Hematopoietic multipotent progenitor cell treated with erythropoietin and hydrocortisone succinate and interleukin-3 and kit ligand, for 17 days (in vitro differentiated cells): ENCODE data around the gene PDE3A.

ENCODE experiments used
- DNase-seq: peaks from one replicate; pipeline ENCODE4 v3.0.0-alpha.2; 2015; ENCODE audit warnings: low spot score

Gene PDE3A

GRCh38 chr12:20495997-20496396, 127.7 kb downstream of the PDE3A start:
- DNase-seq: no peak

GRCh38 chr12:20497707-20498106, 129.4 kb downstream of the PDE3A start:
- no peak for DNase-seq

GRCh38 chr12:20501958-20502357, 133.6 kb downstream of the PDE3A start:
- no peak for DNase-seq

GRCh38 chr12:20503858-20504257, 135.5 kb downstream of the PDE3A start:
- DNase-seq: no peak

- DNase-seq: no peak
Observed at GRCh38 chr12:20505056-20505455, 136.7 kb downstream of the PDE3A start.

- DNase-seq: no peak
Observed at GRCh38 chr12:20507056-20507455, 138.7 kb downstream of the PDE3A start.

GRCh38 chr12:20507711-20508110, 139.4 kb downstream of the PDE3A start:
- DNase-seq: no peak

- no peak for DNase-seq
Observed at GRCh38 chr12:20508359-20508758, 140.0 kb downstream of the PDE3A start.

GRCh38 chr12:20508962-20509361, 140.6 kb downstream of the PDE3A start:
- no peak for DNase-seq

- no peak for DNase-seq
Observed at GRCh38 chr12:20510811-20511210, 142.5 kb downstream of the PDE3A start.

- no peak for DNase-seq
Observed at GRCh38 chr12:20513189-20513588, 144.9 kb downstream of the PDE3A start.

- no peak for DNase-seq
Observed at GRCh38 chr12:20514598-20514997, 146.3 kb downstream of the PDE3A start.

GRCh38 chr12:20520532-20520931, 152.2 kb downstream of the PDE3A start:
- DNase-seq: no peak

- DNase-seq: no peak
Observed at GRCh38 chr12:20523658-20524057, 155.3 kb downstream of the PDE3A start.

- DNase-seq: no peak
Observed at GRCh38 chr12:20524113-20524512, 155.8 kb downstream of the PDE3A start.

GRCh38 chr12:20525064-20525610, 156.8 kb downstream of the PDE3A start:
- no peak for DNase-seq

GRCh38 chr12:20527417-20528163, 159.3 kb downstream of the PDE3A start:
- no peak for DNase-seq

GRCh38 chr12:20528208-20528607, 159.9 kb downstream of the PDE3A start:
- no peak for DNase-seq

GRCh38 chr12:20546267-20546666, 177.9 kb downstream of the PDE3A start:
- no peak for DNase-seq

GRCh38 chr12:20547816-20548575, 179.7 kb downstream of the PDE3A start:
- DNase-seq: no peak

- DNase-seq: no peak
Observed at GRCh38 chr12:20548611-20549010, 180.3 kb downstream of the PDE3A start.

GRCh38 chr12:20549108-20549719, 180.9 kb downstream of the PDE3A start:
- DNase-seq: no peak
